ENCODE results near the gene STBD1.

- no peak for TF ChIP-seq POLR2A (IDR thresholded peaks at IDR 0.05; ENCODE audit: low read length)
- TF ChIP-seq GATA1 (IDR thresholded peaks at IDR 0.05; ENCODE audit: low read depth, low read length), result no peak
Measured at GRCh38 chr4:76257824-76258223, 48.7 kb upstream of the STBD1 start.
